HG03442 (cell line): ENCODE data around the gene CPLANE2.
"Not testable (repeated sequence)": the region's sequence is repeated elsewhere in the genome, so short reads cannot be mapped to it uniquely, and the experiment has no call there.

Experiments
- ATAC-seq: cut with Tn5 transposase; IDR thresholded peaks from one replicate; pipeline ENCODE4 v1.9.1; 2021; ENCODE audit warnings: mild to moderate bottlenecking, moderate library complexity; ENCODE audit not compliant: unreplicated experiment

The CPLANE2 gene

GRCh38 chr1:16210581-16210980 lies 26.4 kb downstream of the CPLANE2 start:
- no peak for ATAC-seq

- no peak for ATAC-seq
Observed at GRCh38 chr1:16209847-16210407, 27.1 kb downstream of the CPLANE2 start.

DNA sequence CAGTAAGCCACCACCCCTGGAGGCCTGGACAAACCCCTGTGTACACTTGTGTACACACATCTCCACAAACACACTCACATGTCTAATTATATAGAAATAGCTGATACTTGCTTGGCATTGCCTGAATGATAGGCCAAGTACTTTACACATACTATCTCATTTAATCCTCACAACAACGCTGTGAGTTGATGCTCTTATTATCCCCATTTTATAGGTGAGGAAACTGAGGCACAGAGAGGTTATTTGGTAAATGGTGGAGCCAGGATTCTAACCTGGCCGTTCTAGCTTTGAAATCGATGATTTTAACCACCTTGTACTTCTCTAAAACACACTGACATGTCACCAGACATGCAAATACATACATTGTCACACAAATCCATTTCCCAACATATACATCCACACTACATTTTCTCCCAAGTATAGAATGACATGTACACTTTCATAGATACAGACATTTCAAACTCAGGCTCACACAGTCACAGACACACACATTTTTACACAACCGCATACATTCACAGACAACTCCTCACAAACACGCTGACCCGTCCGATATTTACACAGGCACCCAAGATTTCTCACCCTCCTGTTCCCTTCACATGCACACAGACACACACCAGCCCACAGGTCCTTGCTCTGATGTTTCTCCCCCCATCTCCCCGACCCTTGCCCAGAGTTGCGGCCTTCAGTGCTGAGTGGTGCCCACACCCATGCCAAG lies 27.7 kb downstream of the CPLANE2 start:
- no peak for ATAC-seq

- ATAC-seq, result no peak
Observed at GRCh38 chr1:16208270-16208987, 28.6 kb downstream of the CPLANE2 start.

GRCh38 chr1:16207318-16208269 lies 29.4 kb downstream of the CPLANE2 start:
- ATAC-seq, result no peak

DNA sequence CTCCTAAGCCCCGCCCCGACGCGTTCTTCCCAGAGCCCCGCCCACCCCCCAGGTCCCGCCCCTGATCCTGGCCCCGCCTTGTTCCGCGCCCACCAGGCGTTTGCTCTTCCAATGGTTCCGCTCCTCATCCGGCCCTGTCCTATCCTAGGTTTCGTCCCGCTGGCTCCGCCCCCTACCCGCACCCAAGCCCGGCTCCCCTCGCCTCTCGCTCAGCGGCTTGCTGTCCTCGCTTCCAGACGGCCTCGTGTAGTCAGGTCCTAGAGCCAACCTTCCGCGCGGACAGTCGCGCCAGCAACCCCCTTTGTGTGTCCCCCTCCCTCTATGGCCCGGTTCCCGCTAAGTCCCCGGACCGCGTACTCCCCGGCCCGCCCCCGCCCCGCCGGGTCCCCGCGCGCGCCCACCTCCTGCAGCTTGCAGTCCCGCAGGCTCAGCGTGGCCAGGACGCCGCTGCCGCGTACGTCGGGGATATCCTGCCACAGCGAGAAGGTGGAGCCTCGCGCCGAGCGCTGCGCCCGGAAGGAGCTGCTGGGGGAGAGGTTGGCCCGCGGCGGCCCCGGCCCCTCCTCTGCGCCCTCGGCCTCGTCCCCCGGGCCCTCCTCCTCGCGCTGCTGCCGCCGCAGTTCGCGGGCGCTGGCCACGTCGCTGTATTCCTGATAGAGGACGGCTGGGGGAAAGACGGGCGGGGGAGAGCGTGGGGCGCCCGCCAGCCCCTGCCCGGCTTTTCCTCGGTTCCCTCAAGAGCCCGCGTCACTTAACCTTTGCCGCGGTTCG lies 30.3 kb downstream of the CPLANE2 start:
- ATAC-seq, result peak; percentile 65

GRCh38 chr1:16205891-16206546 lies 31.0 kb downstream of the CPLANE2 start:
- peak; percentile 4 for ATAC-seq

DNA sequence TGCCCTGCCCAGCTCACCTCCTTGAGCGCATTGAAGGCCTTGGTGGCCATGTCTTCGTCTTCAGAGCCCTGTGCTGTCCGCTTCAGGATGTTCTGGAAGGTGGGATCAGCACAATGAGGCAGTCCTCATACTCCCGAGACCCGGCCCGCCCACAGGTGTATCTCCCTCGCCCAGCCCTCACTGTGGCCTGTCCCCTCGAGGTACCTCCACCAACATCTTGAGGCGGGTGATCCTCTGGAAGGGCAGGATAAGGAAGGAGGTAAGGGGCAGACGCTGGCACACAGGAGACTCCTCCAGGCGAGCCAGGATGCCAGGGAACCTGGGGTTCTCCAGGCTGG lies 31.7 kb downstream of the CPLANE2 start:
- ATAC-seq, result no peak

GRCh38 chr1:16204634-16205333 lies 32.2 kb downstream of the CPLANE2 start:
- no peak for ATAC-seq

DNA sequence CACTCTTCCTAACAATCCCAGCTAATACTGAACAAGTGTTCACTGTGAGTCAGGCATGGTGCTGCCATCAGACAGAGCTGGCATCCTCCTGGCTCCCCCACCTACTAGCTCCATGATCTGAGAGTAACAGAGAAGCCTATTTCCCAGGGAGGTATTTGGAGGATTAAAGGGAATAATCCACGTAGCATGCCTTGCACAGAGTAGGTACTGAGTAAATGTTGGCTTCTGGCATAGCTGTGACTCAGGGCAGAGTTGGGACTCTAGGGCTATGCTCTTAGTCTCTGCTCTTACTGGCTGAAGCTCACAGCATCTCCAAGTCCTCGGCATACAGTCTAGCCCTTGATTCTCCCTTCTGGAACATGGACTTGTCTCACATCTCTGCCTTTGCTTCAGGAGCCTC lies 32.8 kb downstream of the CPLANE2 start:
- no peak for ATAC-seq

DNA sequence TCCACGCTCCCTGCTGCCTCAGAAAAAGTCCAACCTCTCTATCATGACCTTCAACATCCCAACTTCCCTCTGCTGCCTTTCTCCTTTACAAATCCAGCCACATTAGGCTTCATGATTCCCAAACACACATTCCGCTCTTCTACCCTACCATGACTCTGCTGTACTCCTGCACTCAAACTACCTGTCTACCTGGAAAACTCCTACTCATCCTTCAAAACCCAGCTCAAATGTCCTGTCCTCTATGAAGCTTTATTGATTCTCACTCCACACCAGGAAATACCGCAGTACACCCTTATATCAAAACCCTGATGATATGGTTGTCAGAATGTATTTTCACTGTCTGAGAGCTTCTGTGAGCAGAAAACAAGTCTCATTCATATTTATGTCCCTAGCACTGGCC lies 33.4 kb downstream of the CPLANE2 start:
- no peak for ATAC-seq

- no peak for ATAC-seq
Observed at GRCh38 chr1:16202281-16203210, 34.4 kb downstream of the CPLANE2 start.

DNA sequence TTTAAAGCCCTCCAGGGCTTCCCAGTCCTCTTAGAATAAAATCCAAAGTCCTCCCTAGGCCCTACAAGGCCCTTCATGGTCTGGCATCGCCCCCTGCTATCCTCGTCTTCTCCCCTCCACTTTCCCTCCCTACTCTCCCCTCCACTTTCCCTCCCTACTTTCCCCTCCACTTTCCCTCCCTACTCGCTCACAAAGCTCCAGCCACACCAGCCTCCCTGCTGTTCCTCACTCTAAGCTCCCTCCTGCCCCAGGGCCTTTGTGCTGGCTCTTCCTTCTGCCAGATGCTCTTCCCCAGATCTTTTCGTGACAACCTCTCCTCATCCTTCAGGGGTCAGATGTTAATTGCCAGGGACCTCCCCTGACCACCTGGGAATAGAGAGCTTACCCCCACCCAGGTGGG lies 37.3 kb downstream of the CPLANE2 start:
- no peak for ATAC-seq

GRCh38 chr1:16199157-16199501 lies 37.9 kb downstream of the CPLANE2 start:
- no peak for ATAC-seq

GRCh38 chr1:16198444-16199156 lies 38.4 kb downstream of the CPLANE2 start:
- ATAC-seq, result no peak

DNA sequence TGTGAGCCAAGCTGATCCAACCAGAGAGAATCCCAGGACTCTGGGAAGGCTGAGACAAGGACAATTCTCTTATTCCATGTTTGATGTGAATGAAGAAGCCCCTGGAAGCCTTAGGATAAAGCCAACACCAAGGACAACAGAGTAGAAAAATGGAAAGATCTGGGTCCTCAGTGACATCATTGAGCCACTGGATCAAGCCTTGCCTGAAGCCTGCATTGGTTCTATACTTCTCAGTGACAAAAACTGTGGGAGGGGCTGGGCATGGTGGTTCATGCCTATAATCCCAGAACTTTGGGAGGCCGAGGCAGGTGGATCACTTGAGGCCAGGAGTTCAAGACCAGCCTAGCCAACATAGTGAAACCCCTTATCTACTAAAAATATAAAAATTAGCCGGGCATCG lies 40.1 kb downstream of the CPLANE2 start:
- no peak for ATAC-seq

DNA sequence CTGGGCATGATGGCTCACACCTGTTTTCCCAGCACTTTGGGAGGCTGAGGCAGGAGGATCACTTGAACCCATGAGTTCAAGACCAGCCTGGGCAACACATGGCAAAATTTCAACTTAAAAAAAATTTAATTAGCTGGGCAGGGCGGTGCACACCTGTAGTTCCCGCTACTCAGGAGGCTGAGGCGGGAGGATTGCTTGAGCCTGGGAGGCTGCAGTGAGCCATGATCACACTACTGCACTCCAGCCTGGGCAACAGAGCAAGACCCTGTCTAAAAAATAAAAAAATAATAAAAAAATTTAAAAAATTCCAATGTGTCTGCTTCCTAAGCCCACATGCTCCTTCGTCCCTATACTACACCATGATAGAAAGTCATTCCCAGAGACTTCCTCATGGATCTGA lies 40.8 kb downstream of the CPLANE2 start:
- not testable (repeated sequence) for ATAC-seq

DNA sequence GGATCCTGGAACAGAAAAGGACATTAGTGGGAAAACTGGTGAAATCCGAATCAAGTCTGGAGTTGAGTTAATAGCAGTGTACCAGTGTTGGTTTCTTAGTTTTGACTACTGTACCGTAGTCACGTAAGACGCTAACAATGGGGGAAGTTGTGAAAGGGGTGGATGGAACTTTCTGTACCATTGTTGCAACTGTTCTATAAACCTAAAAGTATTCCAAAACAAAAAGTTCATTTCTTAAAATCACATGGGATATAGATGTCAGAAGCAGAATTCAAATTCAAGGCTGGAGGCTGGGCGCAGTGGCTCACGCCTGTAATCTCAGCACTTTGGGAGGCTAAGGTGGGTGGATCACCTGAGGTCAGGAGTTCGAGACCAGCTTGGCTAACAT lies 41.5 kb downstream of the CPLANE2 start:
- no peak for ATAC-seq
